CD4-positive, alpha-beta T cell treated with Interleukin-15 for 4 hours (primary cell): ENCODE data around the gene AOPEP.

Experiments used
- DNase-seq: peaks from one replicate; pipeline ENCODE4 v3.0.0-alpha.2; 2020; ENCODE audit warnings: low spot score

Gene AOPEP

DNA sequence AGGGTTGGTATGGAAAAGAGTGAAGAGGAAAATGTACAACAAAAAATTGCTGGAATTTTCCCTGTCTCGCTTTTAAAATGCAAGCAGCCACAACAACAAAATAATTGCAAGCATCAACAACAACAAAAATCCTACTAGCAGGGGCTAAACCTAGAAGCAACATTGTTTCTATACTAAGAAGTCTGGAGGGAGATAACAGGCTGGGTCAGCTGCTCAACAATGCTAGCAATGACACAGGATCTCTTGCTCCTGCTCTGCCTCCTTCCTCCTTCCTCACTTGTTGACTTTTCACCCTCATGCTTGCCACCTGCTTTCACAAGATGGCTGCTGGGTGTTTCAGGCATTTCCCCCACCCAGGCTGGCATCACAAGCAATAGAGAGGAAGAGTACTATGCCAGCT lies 7.6 kb upstream of the AOPEP start:
- no peak for DNase-seq

DNA sequence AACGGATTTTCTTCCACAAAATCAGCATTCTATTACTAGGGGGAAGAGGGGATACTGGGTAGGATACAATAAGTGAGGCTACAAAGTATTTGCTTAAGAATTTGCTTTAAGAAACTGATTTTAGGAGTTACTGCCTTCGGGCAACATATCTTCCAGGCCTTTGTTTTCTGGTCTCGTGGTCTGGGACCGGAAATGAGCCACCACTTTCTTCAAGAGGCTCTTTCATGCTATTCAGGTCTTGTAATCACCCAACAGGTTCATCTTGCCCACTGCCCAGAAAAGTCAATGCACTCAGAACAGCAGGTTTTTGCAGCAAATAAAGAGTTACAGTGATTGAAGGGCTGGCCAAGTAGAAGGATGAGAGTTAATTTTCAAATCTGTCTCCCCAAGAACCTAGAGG lies 6.6 kb upstream of the AOPEP start:
- no peak for DNase-seq

DNA sequence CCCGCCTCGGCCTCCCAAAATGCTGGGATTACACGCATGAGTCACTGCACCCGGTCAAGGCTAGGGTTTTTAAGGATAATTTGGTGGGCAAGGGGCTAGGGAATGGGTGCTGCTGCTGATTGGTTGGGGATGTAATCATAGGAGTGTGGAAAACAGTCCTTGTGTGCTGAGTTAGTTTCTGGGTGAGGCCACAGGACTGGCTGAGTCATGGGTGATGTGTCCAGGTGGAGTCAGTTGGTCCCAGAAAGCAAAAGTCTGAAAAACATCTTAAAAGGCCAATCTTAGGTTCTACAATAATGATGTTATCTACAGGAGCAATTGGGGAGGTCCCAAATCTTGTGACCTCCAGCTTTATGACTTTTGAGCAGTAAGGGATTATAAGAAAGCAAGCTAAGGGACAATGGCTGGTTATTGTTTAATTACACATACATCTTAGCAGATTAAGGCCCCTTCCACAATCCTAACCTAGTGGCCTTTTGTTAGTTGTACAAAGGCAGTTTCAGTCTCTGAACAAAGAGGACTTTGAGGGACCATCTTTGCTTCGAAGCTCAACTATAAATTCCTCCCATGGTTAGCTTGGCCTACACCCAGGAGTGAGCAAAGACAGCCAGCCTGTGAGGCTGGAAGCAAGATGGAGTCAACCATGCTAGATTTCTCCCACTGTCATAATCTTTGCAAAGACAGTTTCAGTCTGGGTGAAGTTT lies 5.5 kb upstream of the AOPEP start:
- DNase-seq, result no peak

DNA sequence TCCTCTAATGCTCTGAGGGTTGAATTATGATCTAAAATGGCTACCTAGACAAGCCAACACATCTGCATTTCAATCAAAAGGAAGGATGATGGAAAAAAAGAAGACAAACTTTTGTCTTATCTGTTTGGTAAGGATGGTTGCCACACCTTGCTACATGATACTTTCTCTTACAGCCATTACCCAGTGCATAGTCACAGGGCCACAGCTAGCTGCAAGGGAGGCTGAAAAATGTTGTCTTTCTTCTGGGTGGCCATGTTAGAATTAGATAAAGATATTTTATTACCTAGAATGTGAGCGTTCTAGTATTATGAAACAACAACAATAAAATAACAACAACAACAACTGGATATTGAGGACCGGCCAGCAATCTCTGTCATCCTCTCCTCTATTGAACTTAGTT lies 4.7 kb upstream of the AOPEP start:
- DNase-seq, result no peak

DNA sequence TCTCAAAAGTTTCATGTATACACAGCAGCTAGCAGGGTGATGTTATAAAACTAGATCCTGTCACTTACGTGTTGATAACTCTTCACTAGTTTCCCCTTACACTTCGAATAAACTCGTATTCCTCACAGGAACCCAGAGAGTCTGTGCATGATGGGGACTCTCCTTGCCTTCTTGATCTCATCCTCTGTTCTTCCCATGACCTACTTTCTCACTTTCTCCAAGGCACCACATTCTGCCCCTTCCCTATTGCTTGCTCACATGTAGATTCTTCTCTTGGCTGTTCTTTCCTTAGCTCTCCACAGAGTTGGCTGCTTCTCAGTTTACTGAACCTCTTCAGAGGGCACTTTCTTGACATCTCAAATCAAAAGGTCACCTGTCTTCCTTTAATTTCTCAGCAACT lies 1.2 kb upstream of the AOPEP start:
- no peak for DNase-seq

DNA sequence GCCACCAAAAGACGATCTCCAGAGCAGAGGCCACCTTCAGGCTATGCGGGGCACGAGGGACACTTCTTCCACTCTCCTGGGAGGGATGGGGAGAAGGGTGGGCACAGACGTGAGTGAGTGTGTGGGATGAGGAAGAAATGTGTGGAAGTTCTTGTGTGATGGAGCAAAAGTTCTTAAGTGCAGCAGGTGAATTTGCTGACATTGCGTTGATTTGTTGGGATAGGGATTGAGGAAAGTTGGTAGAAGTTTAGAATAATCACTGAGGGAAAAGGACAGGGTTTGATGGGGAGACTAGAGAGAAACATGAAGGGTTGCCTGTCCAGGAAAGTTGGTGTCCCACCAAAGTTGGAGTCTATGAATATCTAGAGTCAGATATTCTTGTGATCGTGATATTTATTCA lies 2.2 kb downstream of the AOPEP start:
- no peak for DNase-seq

DNA sequence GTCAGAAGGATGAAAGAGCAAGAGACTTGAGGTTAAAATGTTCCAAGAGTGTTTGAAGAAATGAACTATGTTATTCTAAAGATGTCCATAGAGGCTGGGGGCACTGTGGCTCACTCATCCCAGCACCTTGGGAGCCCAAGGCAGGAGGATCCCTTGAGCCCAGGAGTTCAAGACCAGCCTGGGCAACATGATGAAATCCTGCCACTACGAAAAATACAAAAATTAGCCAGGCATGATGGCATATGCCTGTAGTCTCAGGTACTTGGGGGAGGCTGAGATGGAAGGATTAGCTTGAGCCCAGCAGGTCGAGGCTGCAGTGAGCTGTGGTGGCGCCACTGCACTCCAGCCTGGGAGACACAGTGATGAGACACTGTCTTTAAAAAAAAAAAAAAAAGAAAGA lies 2.7 kb downstream of the AOPEP start:
- DNase-seq, result no peak

DNA sequence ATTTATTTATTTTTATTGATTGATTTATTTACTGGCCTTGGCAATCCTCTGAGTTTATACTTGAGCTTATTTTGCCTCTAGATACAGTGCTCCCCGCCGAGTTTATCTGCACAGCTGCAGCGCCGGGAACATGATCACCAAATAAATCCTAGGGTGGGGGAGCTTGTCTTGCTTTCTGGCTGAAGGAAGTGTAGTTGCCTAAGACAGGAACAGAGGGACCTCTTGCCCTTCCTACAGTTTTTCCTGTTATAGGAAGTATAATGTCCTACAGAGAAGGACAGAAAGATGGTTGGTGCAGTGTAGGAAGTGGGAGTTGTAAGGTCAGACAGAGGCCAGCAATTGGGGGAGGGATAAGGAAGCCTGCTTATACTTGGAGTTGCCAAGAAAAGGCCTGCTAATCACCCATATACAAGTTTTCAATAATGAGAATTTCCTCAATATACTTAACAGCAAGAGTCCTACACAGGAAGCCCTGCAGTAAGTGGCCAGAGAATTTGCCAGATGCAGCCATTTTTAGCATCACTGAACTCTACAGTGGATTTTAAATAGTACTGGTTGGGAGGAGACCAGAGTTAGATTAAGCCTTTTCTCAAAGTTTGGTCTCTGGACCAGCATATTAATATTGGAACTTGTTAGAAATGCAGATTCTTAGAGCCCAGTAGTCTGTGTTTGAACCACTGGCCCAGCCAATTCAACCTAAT lies 7.7 kb downstream of the AOPEP start:
- no peak for DNase-seq

DNA sequence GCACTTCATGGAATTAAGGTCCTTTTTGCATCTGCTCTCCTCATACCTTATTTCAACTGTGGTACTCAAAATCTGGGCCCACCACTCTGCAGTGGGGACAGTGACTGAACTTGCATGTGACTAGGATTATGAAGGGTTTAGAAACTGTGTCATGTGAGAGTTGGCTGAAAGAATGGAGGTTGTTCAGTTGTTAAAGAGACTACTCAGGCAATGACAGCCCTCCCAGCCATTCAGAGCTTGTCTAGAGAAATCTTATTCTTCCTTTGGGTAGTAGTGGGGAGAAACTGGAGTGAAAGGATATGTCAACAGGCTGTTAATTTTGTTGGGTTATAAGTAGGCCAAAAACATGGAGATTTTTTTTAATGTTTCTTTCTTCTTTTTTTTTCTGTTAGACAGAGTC lies 10.3 kb downstream of the AOPEP start:
- no peak for DNase-seq

DNA sequence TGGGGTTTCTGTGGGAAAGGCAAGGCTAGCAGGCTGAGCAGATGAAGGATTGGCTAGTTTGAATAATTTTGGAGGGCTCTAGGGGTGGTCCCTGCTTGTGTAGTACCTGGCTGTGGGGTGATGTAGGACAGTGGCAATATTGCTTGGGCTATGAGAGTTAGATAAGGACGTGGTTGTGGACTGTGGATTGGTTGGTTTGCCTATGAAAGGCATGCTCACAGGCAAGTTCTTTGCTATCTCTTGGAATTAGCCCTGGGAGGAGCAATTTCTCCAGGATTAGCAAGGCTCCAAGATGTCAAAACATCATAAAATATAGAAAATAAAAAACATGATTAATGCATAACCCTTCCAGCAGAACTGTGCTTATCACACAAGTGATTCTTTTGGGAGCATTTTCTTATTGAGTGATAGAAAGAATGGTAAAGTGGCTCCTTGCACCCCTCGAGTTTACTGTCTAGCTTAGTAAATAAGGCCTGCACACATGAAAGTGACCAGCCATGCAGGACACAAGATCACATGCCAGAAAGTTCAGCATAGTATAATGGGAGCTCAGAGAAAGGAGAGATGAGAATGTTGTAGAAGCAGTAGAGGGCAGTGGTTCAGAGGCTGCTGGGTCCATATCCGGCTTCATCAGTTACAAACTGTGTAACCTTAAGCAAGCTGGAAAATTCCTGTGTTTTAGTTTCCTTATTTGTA lies 13.8 kb downstream of the AOPEP start:
- DNase-seq, result no peak

DNA sequence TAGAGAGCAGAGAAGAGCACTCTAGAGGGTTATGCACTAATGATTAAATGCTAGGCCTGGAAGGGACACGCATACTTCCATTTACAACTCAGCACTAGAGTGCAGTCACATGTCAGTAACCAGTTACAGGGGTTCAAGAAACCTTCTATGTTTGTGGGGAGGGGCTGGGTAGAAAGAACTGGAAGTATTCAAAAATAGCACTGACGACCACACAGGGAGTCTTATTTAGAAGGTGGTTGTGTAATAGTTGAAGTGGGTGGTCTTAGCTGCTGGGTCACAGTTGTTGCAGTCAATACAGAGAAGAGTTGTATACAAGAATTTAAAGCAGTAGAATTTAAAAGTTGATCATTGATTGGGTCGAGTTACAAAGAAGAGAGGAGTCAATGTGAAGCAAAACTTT lies 15.4 kb downstream of the AOPEP start:
- DNase-seq, result no peak

DNA sequence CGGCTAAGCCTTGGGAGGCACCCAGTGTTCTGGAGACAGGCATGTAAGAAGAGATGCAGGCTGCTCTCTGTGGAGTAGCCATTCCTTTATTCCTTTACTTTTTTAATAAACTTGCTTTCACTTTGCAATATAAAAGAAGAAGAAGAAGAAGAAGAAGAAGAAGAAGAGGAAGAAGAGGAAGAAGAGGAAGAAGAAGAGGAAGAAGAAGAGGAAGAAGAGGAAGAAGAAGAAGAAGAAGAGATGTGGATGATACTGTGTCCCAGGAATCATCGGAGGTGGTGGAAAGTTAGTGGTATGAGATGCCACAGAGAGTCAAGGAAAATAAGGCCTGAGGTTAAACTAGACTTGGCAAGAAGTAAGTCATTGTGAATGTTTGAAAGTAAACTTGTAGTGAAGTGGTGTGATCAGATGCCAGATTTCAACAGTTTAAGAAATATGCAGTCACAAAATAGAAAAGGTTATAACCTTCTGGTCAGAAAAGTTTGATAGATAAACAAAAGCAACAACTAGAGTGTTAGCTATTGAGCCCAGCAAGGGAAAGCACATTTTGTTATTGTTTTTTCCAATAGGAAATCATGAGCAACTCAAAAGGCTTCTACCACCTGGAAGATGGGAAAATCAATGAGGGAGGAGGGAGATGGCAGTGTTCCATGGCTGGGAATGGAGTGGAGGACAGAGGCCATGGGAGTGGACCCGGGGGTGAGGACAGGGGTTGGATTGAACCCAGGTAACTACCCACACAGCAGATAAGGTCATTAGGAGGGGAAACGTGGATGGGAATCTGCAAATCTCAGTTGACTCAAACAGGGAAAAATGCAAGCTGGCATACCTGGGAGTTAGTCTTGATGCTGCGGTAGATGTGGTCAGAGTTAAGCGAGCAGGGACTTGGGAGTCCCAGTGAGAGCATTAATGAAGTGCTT lies 16.8 kb downstream of the AOPEP start:
- no peak for DNase-seq

DNA sequence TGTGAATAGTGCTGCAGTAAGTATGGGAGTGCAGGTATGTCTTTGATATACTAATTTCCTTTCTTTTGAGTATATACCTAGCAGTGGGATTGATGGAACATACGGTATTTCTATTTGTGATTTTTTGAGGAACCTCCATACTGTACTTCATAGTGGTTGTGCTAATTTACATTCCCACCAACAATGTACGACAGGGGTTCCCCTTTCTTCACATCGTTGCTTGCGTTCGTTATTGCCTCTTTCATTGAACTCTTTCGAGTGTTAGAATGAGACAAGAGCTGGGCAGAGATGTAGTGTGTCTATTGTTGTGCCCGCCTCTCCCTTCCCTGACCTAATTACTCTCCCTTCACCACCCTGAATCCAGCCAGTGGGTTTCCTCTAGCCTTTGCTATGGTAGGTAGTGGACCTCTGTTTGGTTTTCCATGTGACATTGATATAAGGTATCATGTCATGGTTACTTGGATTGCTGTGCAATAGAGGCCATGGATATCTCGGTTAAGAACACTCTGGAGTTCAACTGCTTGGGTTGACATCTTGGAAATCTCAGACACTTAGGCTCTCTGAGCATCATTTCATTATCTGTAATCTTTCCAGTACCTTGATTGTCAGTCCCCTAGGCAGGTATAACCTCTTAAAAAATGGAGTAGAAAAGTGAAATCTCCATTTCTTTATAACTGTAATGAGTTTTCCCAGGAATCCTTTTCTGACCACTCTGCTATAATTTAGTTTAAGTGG lies 19.5 kb downstream of the AOPEP start:
- DNase-seq, result no peak

DNA sequence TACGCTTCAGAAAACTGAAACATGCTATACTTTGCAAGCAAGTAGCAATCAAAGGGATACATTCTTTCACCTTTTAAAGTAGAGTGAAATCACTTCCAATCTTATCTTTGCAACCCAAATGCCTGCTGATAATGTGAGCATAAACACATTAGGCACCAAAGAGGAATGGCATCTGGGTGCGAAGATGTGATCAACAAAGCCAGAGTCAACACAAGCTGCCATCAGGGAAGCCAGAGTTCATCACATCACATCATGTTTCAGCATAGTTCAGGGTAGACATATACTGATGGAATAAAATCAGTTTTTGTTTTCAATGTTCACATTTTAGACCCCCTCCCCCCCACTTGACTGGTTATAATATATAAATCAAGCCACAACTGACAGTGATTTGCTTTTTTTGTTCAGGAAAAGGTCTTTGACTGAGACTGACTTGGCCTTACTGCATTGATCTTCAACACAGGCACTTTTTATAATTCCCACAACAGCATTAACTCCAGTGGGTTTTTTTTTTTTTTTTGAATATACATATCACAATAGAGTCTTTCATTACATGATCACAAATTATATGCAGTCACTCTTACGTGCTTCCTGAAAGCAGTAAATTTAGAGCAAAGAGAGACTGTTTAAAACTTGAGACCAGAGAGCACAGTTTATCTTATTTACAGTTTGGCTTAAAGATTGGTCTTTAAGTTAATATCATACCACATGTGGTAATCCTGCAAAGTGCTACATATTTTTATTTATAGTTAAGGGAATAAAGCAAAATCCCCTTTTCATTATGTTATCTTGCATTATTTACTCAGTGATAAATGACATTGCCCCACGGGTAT lies 20.3 kb downstream of the AOPEP start:
- DNase-seq, result no peak

DNA sequence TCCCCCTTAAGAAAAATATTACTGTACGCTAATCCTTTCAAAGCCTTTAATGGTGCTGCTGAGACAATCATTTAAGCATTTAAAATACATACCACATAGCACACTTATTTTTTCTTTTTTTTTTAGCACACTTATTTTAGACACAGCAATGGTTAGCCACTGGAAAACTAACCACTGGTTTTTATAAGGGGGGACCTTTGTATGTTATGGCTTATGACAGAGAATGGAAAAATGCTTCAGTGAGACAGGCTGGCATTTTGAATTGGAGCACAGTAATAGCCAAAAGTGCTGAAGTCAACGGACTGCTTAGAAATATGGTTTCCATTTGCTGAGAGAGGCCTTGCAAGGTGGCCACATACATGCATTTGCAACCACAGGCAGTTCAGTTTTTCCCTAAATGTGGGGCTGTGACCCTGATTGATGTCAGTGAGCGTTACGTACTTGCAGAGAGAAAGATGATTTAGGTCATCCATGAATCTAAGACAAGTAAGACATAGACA lies 28.5 kb downstream of the AOPEP start:
- no peak for DNase-seq

DNA sequence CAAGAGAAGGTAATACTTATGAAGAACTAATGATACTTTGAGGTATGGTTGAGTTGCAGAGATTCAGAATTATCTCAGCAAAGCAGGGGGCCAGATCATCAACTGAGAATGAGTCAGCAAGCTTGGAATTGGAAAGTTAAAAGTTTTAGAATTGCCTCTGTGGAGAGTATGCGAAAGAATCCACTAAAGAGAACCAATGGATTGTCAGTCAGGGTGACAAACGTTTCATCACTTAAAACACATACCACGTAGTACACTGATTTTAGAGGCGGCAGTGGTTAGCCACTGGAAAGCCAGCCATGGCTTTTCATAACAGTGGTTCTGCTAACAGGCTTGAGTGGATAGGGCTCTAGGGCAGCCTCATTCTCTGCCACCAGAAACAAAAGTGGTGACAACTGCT lies 30.7 kb downstream of the AOPEP start:
- no peak for DNase-seq

DNA sequence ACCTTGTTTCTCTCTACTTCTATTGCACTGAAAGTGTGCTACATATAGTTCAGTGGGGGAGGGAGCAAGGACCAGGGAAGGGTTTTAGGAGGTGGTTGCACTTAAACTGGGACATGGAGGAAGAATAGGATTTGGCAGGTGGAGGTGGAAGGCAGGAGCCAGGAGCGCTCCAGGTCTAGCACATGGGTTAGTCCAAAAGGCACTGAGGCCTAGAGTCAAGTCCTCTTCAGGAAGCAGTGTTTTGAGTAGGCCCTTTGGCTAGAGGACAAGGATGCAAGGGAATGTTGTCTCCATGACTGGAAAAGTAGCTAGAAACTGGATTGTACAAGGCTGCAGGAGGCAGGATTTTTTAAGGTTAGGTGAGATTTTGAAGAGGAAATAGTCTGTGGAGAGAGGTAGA lies 31.5 kb downstream of the AOPEP start:
- no peak for DNase-seq

DNA sequence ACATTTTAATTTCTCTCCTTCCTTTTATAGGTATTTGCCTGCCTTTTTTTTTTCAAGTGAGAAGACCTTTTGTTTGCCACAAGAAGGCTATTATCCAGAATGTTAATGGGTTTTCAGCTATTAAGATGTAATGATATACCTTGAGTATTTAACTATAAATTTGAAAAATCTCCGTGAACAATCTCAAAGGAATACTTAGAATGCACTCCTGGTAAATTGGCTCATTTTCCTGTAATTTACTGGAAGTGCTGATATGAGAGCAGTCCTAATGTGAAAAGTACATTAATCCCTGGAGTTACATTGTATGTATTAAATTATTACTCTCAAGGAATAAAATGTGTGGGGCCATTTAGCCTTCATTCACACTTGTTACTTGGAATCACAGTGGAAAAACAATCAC lies 32.4 kb downstream of the AOPEP start:
- DNase-seq, result no peak

DNA sequence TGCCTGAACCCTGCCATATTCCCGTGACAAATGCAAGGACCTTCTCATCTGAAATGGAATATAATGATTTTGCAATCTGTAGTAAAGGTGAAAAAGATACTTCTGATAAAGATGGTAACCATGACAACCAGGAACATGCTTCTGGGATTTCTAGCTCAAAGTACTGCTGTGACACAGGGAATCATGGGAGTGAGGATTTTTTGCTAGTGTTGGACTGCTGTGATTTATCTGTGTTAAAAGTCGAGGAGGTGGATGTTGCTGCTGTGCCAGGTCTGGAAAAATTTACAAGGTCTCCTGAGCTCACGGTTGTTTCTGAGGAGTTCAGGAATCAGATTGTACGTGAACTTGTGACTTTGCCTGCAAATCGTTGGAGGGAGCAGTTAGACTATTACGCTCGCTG lies 33.5 kb downstream of the AOPEP start:
- no peak for DNase-seq

DNA sequence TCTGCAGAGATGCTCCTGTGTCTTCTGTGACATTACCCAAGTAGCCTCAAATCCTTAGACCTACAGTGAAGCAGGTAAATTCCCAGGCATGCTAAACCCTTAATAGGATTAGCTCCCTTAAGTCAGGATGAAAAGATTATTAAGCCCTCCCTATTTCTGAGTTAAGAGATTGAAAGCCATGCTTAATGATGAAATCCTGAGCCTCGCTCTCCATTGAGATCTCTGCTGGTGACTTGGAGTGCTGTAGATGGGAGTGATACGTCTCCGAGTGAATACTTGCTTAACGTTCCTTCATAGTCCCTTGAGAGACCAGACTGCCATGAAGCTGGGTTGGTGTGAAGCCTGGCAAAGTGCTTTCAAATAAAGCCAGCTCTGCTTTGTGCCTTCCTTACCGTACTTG lies 34.2 kb downstream of the AOPEP start:
- DNase-seq, result no peak

DNA sequence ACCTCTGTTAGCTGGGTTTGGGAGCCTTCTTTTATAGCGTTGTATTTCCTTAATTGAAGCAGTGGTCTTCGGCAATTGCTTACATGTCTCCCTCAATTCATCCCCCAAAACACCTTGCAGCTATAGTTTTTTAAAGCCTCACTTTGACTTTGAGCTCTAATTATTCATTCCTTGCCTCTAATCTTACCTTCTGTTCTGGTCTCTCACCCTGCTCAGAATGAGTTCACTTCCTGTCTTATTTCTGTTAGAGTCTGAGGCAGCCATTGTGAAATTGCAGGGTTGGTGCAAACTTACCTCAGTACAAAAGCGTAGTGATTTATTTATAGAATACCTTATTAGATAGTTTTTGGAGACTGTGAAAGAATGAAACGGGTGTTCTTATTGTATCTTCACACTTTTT lies 35.0 kb downstream of the AOPEP start:
- no peak for DNase-seq
